B cell (primary cell): ENCODE data around the gene PHACTR3. TPM values are rescaled to one million over a fixed set of nuclear protein-coding genes. Genes with fewer than 3 reads are reported as not detected.

Source experiments
- ATAC-seq: fragments of 200-7000 bp; cut with Tn5 transposase; one replicate; pipeline ENCODE4 v1.10.0; 2021; ENCODE audit warnings: low read depth, mild to moderate bottlenecking, moderate number of reproducible peaks, moderate library complexity
- CTCF ChIA-PET: fragments of 350-600 bp; sonication (Branson Sonifier 250); formaldehyde crosslinking; loops from one replicate; lab custom pipeline; 2021; ENCODE audit warnings: antibody characterized with exemption, inconsistent platforms; lab: Charles Lee
- POLR2A ChIA-PET: fragments of 350-600 bp; sonication (Branson Sonifier 250); formaldehyde crosslinking; loops from one replicate; lab custom pipeline; 2021; ENCODE audit warnings: antibody characterized with exemption; lab: Charles Lee
- DNase-seq: peaks from one replicate; pipeline ENCODE4 v3.0.0; 2013
- H2AFZ ChIP-seq: 2 replicates; pipeline ENCODE4 v1.6.1; 2012; ENCODE audit warnings: mild to moderate bottlenecking, low read depth, low read length; ENCODE audit not compliant: insufficient read depth, poor library complexity, severe bottlenecking
- H3K27ac ChIP-seq, 2 donors: 1 replicate in 1 of 2; 2 replicates in 1 of 2; pipeline ENCODE4 v1.5.1; 2012 to 2013; ENCODE audit warnings: low read length in 2 of 2, mild to moderate bottlenecking in 2 of 2, moderate library complexity in 1 of 2
- H3K27me3 ChIP-seq, 4 experiments: fragments of 200-600 bp in 1 of 4; sonication (generic) in 1 of 4; replicated peaks in 1 of 4; 1 replicate in 2 of 4; 2 replicates in 2 of 4; pipeline versions ENCODE4 v1.6.1 to v1.7.0; 2013 to 2016; ENCODE audit warnings: low read length in 3 of 4, mild to moderate bottlenecking in 2 of 4, mixed read lengths in 1 of 4, moderate library complexity in 1 of 4; ENCODE audit not compliant: insufficient read depth in 4 of 4, control insufficient read depth in 3 of 4; ENCODE audit errors: control extremely low read depth in 1 of 4
- H3K36me3 ChIP-seq, 2 experiments: replicated peaks in 1 of 2; 1 replicate in 1 of 2; 2 replicates in 1 of 2; pipeline versions ENCODE4 v1.6.1 to v1.7.1; 2013; ENCODE audit warnings: low read length in 1 of 2; ENCODE audit not compliant: insufficient read depth in 2 of 2, control insufficient read depth in 1 of 2; ENCODE audit errors: control extremely low read depth in 1 of 2, extremely low read depth in 1 of 2
- H3K4me1 ChIP-seq, 2 donors: fragments of 200-600 bp in 1 of 2; sonication (generic) in 1 of 2; 1 replicate in 1 of 2; 2 replicates in 1 of 2; pipeline versions ENCODE4 v1.5.1 to v1.6.1; 2013 to 2017; ENCODE audit warnings: low read length in 2 of 2; ENCODE audit not compliant: control insufficient read depth in 2 of 2, insufficient read depth in 2 of 2
- H3K4me2 ChIP-seq: replicated peaks from 2 replicates; pipeline ENCODE3; 2012; ENCODE audit warnings: mild to moderate bottlenecking, low read depth, low read length; ENCODE audit not compliant: poor library complexity, severe bottlenecking
- H3K4me3 ChIP-seq, 5 experiments: fragments of 200-600 bp in 1 of 5; sonication (generic) in 1 of 5; 1 replicate in 3 of 5; 2 replicates in 2 of 5; pipeline versions ENCODE4 v1.5.1 to v1.7.0; 2011 to 2016; ENCODE audit warnings: low read length in 4 of 5, mild to moderate bottlenecking in 4 of 5, low read depth in 2 of 5, control low read depth in 1 of 5, moderate library complexity in 1 of 5; ENCODE audit not compliant: insufficient read depth in 1 of 5; ENCODE audit errors: control extremely low read depth in 1 of 5, extremely low read depth in 1 of 5
- H3K79me2 ChIP-seq: fragments of 200-600 bp; sonication (generic); one replicate; pipeline ENCODE4 v1.6.0; 2016; ENCODE audit warnings: low read length; ENCODE audit not compliant: control insufficient read depth, insufficient read depth
- H3K9ac ChIP-seq: fragments of 200-600 bp; sonication (generic); 2 replicates; pipeline ENCODE4 v1.6.1; 2017; ENCODE audit warnings: mild to moderate bottlenecking, low read length, moderate library complexity
- H3K9me3 ChIP-seq, 3 donors: one replicate each; pipeline versions ENCODE4 v1.6.1 to v1.7.1; 2013; ENCODE audit warnings: low read length in 2 of 3; ENCODE audit not compliant: control insufficient read depth in 2 of 3, insufficient read depth in 1 of 3; ENCODE audit errors: control extremely low read depth in 1 of 3
- H4K20me1 ChIP-seq: 2 replicates; pipeline ENCODE4 v1.6.0; 2012; ENCODE audit warnings: mild to moderate bottlenecking, low read length; ENCODE audit not compliant: insufficient read depth, control insufficient read depth, poor library complexity, severe bottlenecking
- H3K27ac Mint-ChIP-seq: one replicate; pipeline ENCODE4 v1.8.0; 2021; ENCODE audit warnings: mixed read lengths
- H3K27me3 Mint-ChIP-seq: one replicate; pipeline ENCODE4 v1.8.0; 2021; ENCODE audit warnings: mixed read lengths
- H3K4me1 Mint-ChIP-seq: one replicate; pipeline ENCODE4 v1.8.0; 2021; ENCODE audit warnings: mixed read lengths
- H3K4me3 Mint-ChIP-seq: one replicate; pipeline ENCODE4 v1.8.0; 2021; ENCODE audit warnings: mixed read lengths
- H3K9me3 Mint-ChIP-seq: one replicate; pipeline ENCODE4 v1.8.0; 2022; ENCODE audit warnings: mixed read lengths; ENCODE audit not compliant: insufficient read depth
- EZH2 ChIP-seq: IDR thresholded peaks from 2 replicates; pipeline ENCODE4 v1.6.1; 2012; ENCODE audit warnings: borderline replicate concordance, low read depth, mild to moderate bottlenecking, moderate library complexity, low read length; ENCODE audit not compliant: insufficient read depth, poor library complexity, severe bottlenecking
- WGBS: methylation state at CpG from one replicate; pipeline ENCODE4 v1.1.5; 2013; ENCODE audit warnings: missing lambda C conversion rate; ENCODE audit not compliant: insufficient coverage; 5-methylcytosine and 5-hydroxymethylcytosine counted together
- intact Hi-C: fragments of 100-400 bp; cut with micrococcal nuclease; formaldehyde crosslinking; loops from one replicate; pipeline ENCODE4 v1.10.0; 2022
- polyA plus RNA-seq: library from polyadenylated mRNA; depleted of rRNA; stranded (reverse); fragments of >200 nt; gene quantifications from 2 replicates; pipeline ENCODE4 v1.2.3, GENCODE V29; 2012
- total RNA-seq, 2 donors: library from RNA; stranded (reverse); fragments of 120-200 nt in 1 of 2; gene quantifications; 1 replicate in 1 of 2; 2 replicates in 1 of 2; pipeline versions ENCODE4 v1.2.3 to v1.2.4, GENCODE V29; 2013 to 2022
- TF ChIP-seq, protein P1 (sequence below): fragments of 200-600 bp; IDR thresholded peaks from one replicate; pipeline ENCODE4 v1.8.0; 2022; ENCODE audit warnings: antibody characterized with exemption, mild to moderate bottlenecking

The PHACTR3 gene
- total and polyA plus RNA-seq, 2 donors (not counting 1 experiment from before 2014, with no cell fraction given) = not detected

DNA sequence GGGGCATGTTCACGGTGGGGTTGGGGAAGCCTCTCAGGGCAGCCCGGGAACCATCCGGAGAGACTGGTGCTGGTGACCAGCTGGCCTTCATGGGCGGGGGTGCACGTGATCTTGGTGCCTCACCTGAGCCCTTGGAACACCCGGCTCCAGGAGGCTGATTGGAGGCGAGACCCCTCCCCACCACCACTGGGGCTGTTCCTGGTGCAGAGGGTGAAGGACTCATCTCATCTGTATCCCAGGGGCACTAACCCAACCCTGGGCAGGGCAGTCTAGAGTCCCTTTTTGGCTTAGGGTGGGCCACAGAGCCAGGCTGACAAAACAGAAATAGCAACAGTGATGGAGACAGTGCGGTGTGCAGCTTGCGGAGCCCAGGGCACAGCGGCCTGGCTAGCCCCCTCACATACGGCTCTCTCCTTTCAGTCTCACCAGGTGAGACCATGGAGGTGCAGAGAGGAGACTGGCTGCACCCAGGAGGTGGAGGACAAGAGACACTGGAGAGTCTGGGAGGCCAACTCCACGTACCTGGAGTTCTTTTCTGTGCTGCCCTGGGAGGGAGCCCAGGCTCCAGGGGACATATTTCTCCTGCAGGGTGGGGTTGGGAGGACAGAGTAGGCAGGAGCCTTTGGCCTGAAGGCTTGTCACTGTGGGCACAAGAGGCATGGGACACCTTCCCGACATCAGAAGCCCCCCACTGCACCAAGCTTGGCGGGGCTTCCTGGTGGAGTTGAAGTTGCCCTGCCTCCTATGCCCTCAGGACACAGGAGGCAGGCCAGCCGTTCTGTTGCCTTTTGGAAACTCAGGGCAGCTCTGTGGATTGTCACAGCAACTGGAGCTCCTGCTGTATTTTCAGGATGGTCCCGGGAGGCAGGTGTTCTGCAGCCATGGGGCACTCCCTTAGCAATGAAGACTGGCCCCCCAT, 223.1 kb downstream of the PHACTR3 start:
- Histone ChIP-seq H3K4me3 (no peak overlapping the region), H3K9me3 (peaks cover 0 to 7% (median 0%) of the 10 kb centered on the region in 3 donors), H3K79me2 (no peaks in the 10 kb centered on the region), H3K4me1 (no peaks in the 10 kb centered on the region), H3K36me3 (no peaks in the 10 kb centered on the region), H3K9ac (no peak overlapping the region), H2AFZ (no peak overlapping the region), H3K4me2 (no peak overlapping the region), H3K27me3 (no peaks in the 10 kb centered on the region), H3K27ac (no peak overlapping the region), H4K20me1 (no peaks in the 10 kb centered on the region)
- DNase-seq = no peak
- Mint-ChIP-seq H3K4me3 (no peak overlapping the region), H3K9me3 (no peaks in the 10 kb centered on the region), H3K27ac (no peak overlapping the region), H3K27me3 (peaks cover 11% of the 10 kb centered on the region), H3K4me1 (no peaks in the 10 kb centered on the region)
- ChIA-PET CTCF (no interaction called here), POLR2A (no interaction called here)
- no peak for TF ChIP-seq EZH2
- TF ChIP-seq, protein P1, sequence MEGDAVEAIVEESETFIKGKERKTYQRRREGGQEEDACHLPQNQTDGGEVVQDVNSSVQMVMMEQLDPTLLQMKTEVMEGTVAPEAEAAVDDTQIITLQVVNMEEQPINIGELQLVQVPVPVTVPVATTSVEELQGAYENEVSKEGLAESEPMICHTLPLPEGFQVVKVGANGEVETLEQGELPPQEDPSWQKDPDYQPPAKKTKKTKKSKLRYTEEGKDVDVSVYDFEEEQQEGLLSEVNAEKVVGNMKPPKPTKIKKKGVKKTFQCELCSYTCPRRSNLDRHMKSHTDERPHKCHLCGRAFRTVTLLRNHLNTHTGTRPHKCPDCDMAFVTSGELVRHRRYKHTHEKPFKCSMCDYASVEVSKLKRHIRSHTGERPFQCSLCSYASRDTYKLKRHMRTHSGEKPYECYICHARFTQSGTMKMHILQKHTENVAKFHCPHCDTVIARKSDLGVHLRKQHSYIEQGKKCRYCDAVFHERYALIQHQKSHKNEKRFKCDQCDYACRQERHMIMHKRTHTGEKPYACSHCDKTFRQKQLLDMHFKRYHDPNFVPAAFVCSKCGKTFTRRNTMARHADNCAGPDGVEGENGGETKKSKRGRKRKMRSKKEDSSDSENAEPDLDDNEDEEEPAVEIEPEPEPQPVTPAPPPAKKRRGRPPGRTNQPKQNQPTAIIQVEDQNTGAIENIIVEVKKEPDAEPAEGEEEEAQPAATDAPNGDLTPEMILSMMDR = no peak
- ATAC-seq = no peak
- 76% methylated on average over 12 of the region's 16 CpGs for WGBS
- intact Hi-C loops = no loop called here
